Keratinocyte (primary cell): ENCODE data around the gene NTMT1. TPM values are rescaled to one million over a fixed set of nuclear protein-coding genes. Genes with fewer than 3 reads are reported as not detected.

Source experiments
- DNase-seq: peaks from one replicate; pipeline ENCODE4 v3.0.0-alpha.2; 2011; ENCODE audit warnings: low read depth, missing footprints, low spot score
- FAIRE-seq: peaks from 2 replicates; lab custom pipeline; 2011; peaks lifted over from hg19 to GRCh38; lab: Jason Lieb, UNC
- H2AFZ ChIP-seq: 2 replicates; pipeline ENCODE4 v1.6.0; 2012; ENCODE audit warnings: low read length, control low read depth, inconsistent platforms; ENCODE audit not compliant: control insufficient read depth
- H3K27ac ChIP-seq: 2 replicates; pipeline ENCODE4 v1.5.1; 2011; ENCODE audit warnings: low read length; ENCODE audit not compliant: control insufficient read depth, insufficient read depth
- H3K27me3 ChIP-seq: 3 replicates; pipeline ENCODE4 v1.6.0; 2011; ENCODE audit warnings: low read length; ENCODE audit not compliant: control insufficient read depth, insufficient read depth; ENCODE audit errors: extremely low read depth
- H3K36me3 ChIP-seq, 2 experiments: 2 replicates in 1 of 2; 3 replicates in 1 of 2; pipeline ENCODE4 v1.5.1; 2011; ENCODE audit warnings: low read length in 2 of 2, mild to moderate bottlenecking in 1 of 2; ENCODE audit not compliant: control insufficient read depth in 2 of 2, insufficient read depth in 2 of 2; ENCODE audit errors: extremely low read depth in 1 of 2
- H3K4me1 ChIP-seq: 3 replicates; pipeline ENCODE4 v1.5.1; 2011; ENCODE audit warnings: low read length; ENCODE audit not compliant: control insufficient read depth, insufficient read depth; ENCODE audit errors: extremely low read depth
- H3K4me2 ChIP-seq: 3 replicates; pipeline ENCODE4 v1.6.0; 2011; ENCODE audit warnings: low read depth, low read length; ENCODE audit not compliant: control insufficient read depth, insufficient read depth; ENCODE audit errors: extremely low read depth
- H3K4me3 ChIP-seq, 3 experiments: fragments of 200-600 bp in 1 of 3; sonication (generic) in 1 of 3; 2 replicates in 2 of 3; 3 replicates in 1 of 3; pipeline ENCODE4 v1.5.1; 2011 to 2016; ENCODE audit warnings: low read length in 3 of 3, mild to moderate bottlenecking in 3 of 3, control low read depth in 2 of 3, inconsistent platforms in 1 of 3, low read depth in 1 of 3, mixed read lengths in 1 of 3, mixed run types in 1 of 3, moderate library complexity in 1 of 3; ENCODE audit not compliant: control insufficient read depth in 2 of 3, insufficient read depth in 2 of 3; ENCODE audit errors: extremely low read depth in 1 of 3
- H3K79me2 ChIP-seq: 2 replicates; pipeline ENCODE4 v1.6.0; 2012; ENCODE audit warnings: low read length; ENCODE audit not compliant: control insufficient read depth, insufficient read depth
- H3K9ac ChIP-seq: 3 replicates; pipeline ENCODE4 v1.6.0; 2011; ENCODE audit warnings: low read length; ENCODE audit not compliant: control insufficient read depth, insufficient read depth; ENCODE audit errors: extremely low read depth
- H3K9me1 ChIP-seq: 3 replicates; pipeline ENCODE4 v1.6.0; 2011; ENCODE audit warnings: low read length; ENCODE audit not compliant: control insufficient read depth, insufficient read depth; ENCODE audit errors: extremely low read depth
- H3K9me3 ChIP-seq: 2 replicates; pipeline ENCODE4 v1.5.1; 2012; ENCODE audit warnings: low read depth, low read length; ENCODE audit not compliant: control insufficient read depth
- H4K20me1 ChIP-seq: 3 replicates; pipeline ENCODE4 v1.6.0; 2011; ENCODE audit warnings: low read length; ENCODE audit not compliant: control insufficient read depth, insufficient read depth; ENCODE audit errors: extremely low read depth
- EZH2 ChIP-seq: IDR thresholded peaks from one replicate; pipeline ENCODE4 v1.6.1; 2012; ENCODE audit warnings: inconsistent platforms, mild to moderate bottlenecking, low read length, moderate library complexity
- dilution Hi-C: fragments of 300-500 bp; cut with MboI; formaldehyde crosslinking; loops from one replicate; pipeline ENCODE4 v1.7.0; 2020; ENCODE audit warnings: low sequenced_read_pairs; ENCODE audit not compliant: extremely low pct_ligation_motif_present
- polyA plus RNA-seq, 5 experiments: library from polyadenylated mRNA; depleted of rRNA in 3 of 5; stranded (reverse) in 3 of 5; stranded (forward) in 1 of 5; unstranded in 1 of 5; fragments of >200 nt; gene quantifications; 1 replicate in 1 of 5; 2 replicates in 3 of 5; 3 replicates in 1 of 5; pipeline versions ENCODE4 v1.2.1 to v1.2.3, GENCODE V29; 2011 to 2012; ENCODE audit warnings: missing spikeins in 2 of 5, low read depth in 1 of 5, low replicate concordance in 1 of 5
- TF ChIP-seq, protein P1 (sequence below), 3 experiments: IDR thresholded peaks in 1 of 3; conservative IDR thresholded peaks in 1 of 3; optimal IDR thresholded peaks in 1 of 3; 2 replicates in 2 of 3; 3 replicates in 1 of 3; pipeline versions ENCODE3 to v1.5.1; 2011; ENCODE audit warnings: low read length in 3 of 3, mild to moderate bottlenecking in 3 of 3, moderate library complexity in 2 of 3, control low read depth in 1 of 3, inconsistent platforms in 1 of 3; ENCODE audit not compliant: insufficient read depth in 2 of 3; ENCODE audit errors: extremely low read depth in 1 of 3

NTMT1 gene
- polyA plus RNA-seq, 1 donor (not counting 4 experiments of a cell fraction or from before 2014, with no cell fraction given) = 50.2 TPM

DNA sequence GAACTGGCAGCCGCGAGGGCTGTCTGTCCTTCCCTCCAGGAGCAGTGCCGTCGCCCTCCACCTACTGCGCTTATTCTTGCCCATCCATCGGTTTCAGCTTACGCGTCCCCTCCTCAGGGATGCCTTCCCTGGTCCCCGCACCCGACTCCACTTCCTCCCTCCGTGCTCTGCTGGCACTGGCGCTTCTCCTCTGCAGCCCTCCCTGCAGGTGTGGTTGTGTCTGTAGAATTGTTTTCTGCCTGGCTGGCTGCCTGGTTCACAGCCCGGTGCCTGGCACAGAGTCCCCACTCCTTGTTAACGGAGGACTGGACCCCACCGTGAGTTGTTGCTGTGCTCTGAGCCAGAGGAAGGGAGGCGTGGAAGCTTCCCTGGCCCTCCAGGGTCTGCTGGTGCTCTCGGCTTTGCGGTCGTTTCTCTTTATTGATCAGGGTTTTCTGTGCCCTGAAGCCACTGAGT, 5.7 kb downstream of the NTMT1 start:
- H3K9ac ChIP-seq = peak overlapping the region; percentile 22
- peaks cover 86% of the 10 kb centered on the region for H3K79me2 ChIP-seq
- peak overlapping the region; percentile 51 for H3K27ac ChIP-seq
- H4K20me1 ChIP-seq = peaks cover 39% of the 10 kb centered on the region
- FAIRE-seq = no peak
- H3K9me3 ChIP-seq = no peaks in the 10 kb centered on the region
- H3K36me3 ChIP-seq = peaks cover 23 to 30% of the 10 kb centered on the region in 2 experiments
- TF ChIP-seq EZH2 = no peak
- TF ChIP-seq, protein P1, sequence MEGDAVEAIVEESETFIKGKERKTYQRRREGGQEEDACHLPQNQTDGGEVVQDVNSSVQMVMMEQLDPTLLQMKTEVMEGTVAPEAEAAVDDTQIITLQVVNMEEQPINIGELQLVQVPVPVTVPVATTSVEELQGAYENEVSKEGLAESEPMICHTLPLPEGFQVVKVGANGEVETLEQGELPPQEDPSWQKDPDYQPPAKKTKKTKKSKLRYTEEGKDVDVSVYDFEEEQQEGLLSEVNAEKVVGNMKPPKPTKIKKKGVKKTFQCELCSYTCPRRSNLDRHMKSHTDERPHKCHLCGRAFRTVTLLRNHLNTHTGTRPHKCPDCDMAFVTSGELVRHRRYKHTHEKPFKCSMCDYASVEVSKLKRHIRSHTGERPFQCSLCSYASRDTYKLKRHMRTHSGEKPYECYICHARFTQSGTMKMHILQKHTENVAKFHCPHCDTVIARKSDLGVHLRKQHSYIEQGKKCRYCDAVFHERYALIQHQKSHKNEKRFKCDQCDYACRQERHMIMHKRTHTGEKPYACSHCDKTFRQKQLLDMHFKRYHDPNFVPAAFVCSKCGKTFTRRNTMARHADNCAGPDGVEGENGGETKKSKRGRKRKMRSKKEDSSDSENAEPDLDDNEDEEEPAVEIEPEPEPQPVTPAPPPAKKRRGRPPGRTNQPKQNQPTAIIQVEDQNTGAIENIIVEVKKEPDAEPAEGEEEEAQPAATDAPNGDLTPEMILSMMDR (optimal IDR thresholded peaks at IDR 0.05 in 1 of 3, IDR thresholded peaks at IDR 0.05 in 1 of 3, conservative IDR thresholded peaks at IDR 0.05 in 1 of 3; ENCODE audit: extremely low read depth in 1 of 3, insufficient read depth in 2 of 3, low read length in 3 of 3) = no peak
- no peak for DNase-seq
- H3K4me3 ChIP-seq = peak overlapping the region in 1 of 3 experiments; percentile 19
- no peaks in the 10 kb centered on the region for H3K27me3 ChIP-seq
- dilution Hi-C loops = loop anchor here (10.0 kb wide), 1 partner anchor 93 kb away; no protein-coding TSS in a partner anchor
- H3K4me2 ChIP-seq = peak overlapping the region; percentile 65
- peaks cover 31% of the 10 kb centered on the region for H3K4me1 ChIP-seq
- H2AFZ ChIP-seq = no peak overlapping the region
- peaks cover 6% of the 10 kb centered on the region for H3K9me1 ChIP-seq

GRCh38 chr9:129632460-129632859, 6.5 kb downstream of the NTMT1 start:
- Histone ChIP-seq H3K9ac (no peak overlapping the region), H3K79me2 (peaks cover 81% of the 10 kb centered on the region), H4K20me1 (peaks cover 36% of the 10 kb centered on the region), H3K4me3 (no peak overlapping the region), H3K4me2 (no peak overlapping the region), H3K9me1 (peaks cover 6% of the 10 kb centered on the region), H3K36me3 (peaks cover 29 to 38% of the 10 kb centered on the region in 2 experiments), H2AFZ (no peak overlapping the region), H3K4me1 (peaks cover 27% of the 10 kb centered on the region), H3K27ac (no peak overlapping the region), H3K9me3 (no peaks in the 10 kb centered on the region), H3K27me3 (no peaks in the 10 kb centered on the region)
- FAIRE-seq (no peak), DNase-seq (no peak)
- dilution Hi-C loops = loop anchor here (10.0 kb wide), 1 partner anchor 92 kb away; no protein-coding TSS in a partner anchor
- TF ChIP-seq, protein P1 (optimal IDR thresholded peaks at IDR 0.05 in 1 of 3, IDR thresholded peaks at IDR 0.05 in 1 of 3, conservative IDR thresholded peaks at IDR 0.05 in 1 of 3; ENCODE audit: extremely low read depth in 1 of 3, insufficient read depth in 2 of 3, low read length in 3 of 3) = no peak
- TF ChIP-seq EZH2 = no peak
